Naive B cell (primary cell): ENCODE results near the gene AP2S1. TPM values are rescaled to one million over a fixed set of nuclear protein-coding genes. Genes with fewer than 3 reads are reported as not detected.
A peak's percentile ranks its signal among the peaks of the same experiment; 100 is the strongest.
"Not testable (repeated sequence)": the region's sequence is repeated elsewhere in the genome, so short reads cannot be mapped to it uniquely, and the experiment has no call there.

Experiments
- ATAC-seq, 2 donors: fragments of 150-1000 bp; cut with Tn5 transposase; 2 replicates each; pipeline ENCODE4 v1.10.0; 2021; ENCODE audit warnings: low read depth in 2 of 2, mild to moderate bottlenecking in 2 of 2, moderate library complexity in 2 of 2
- DNase-seq: peaks from one replicate; pipeline ENCODE4 v3.0.0; 2022
- H3K27ac Mint-ChIP-seq, 6 donors: one replicate each; pipeline ENCODE4 v1.8.0; 2020 to 2022; ENCODE audit warnings: mild to moderate bottlenecking in 6 of 6, mixed read lengths in 6 of 6, moderate library complexity in 5 of 6, inconsistent platforms in 2 of 6
- H3K27me3 Mint-ChIP-seq, 3 donors: one replicate each; pipeline ENCODE4 v1.8.0; 2021 to 2022; ENCODE audit warnings: mixed read lengths in 3 of 3, mild to moderate bottlenecking in 1 of 3
- H3K36me3 Mint-ChIP-seq, 2 donors: one replicate each; pipeline ENCODE4 v1.8.0; 2020 to 2022; ENCODE audit warnings: mixed read lengths in 2 of 2, inconsistent platforms in 1 of 2, mild to moderate bottlenecking in 1 of 2
- H3K4me1 Mint-ChIP-seq, 3 donors: one replicate each; pipeline ENCODE4 v1.8.0; 2020 to 2022; ENCODE audit warnings: mixed read lengths in 3 of 3, inconsistent platforms in 1 of 3, mild to moderate bottlenecking in 1 of 3, moderate library complexity in 1 of 3
- H3K4me3 Mint-ChIP-seq, 8 donors: one replicate each; pipeline ENCODE4 v1.8.0; 2020 to 2022; ENCODE audit warnings: mild to moderate bottlenecking in 8 of 8, mixed read lengths in 8 of 8, moderate library complexity in 8 of 8, inconsistent platforms in 2 of 8
- H3K9me3 Mint-ChIP-seq, 7 donors: one replicate each; pipeline ENCODE4 v1.8.0; 2020 to 2022; ENCODE audit warnings: mixed read lengths in 7 of 7, mild to moderate bottlenecking in 5 of 7, inconsistent platforms in 2 of 7, moderate library complexity in 1 of 7
- polyA plus RNA-seq, 6 donors: library from polyadenylated mRNA; unstranded; fragments of 300-500 nt; fragmentation: Illumina TruSeq; gene quantifications; one replicate each; pipeline ENCODE4 v1.2.3, GENCODE V29; 2021; ENCODE audit warnings: low read depth in 6 of 6

AP2S1 gene
- polyA plus RNA-seq, 6 donors from 2014 or later, result 54.8 to 67.6 (median 56.7) TPM

DNA sequence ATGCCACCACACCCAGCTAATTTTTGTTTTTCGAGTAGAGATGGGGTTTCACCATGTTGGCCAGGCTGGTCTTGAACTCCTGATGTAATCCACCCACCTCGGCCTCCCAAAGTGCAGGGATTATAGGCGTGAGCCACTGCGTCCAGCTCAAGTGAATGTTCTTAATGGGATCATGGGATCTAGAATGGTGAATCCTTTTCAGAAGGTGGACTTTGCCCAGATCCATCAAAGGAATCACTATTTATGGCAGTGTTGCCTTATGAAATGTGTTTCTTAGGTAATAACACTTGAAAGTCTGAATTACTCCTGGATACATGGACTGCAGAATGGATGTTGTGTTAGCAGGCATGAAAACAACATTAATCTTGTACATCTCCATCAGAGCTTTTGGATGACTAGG, 30.4 kb upstream of the AP2S1 start:
- Mint-ChIP-seq H3K27ac (no peak overlapping the region), H3K9me3 (no peaks in the 10 kb centered on the region), H3K27me3 (no peaks in the 10 kb centered on the region), H3K4me1 (peaks cover 3 to 14% (median 10%) of the 10 kb centered on the region in 3 donors), H3K4me3 (no peak overlapping the region), H3K36me3 (no peaks in the 10 kb centered on the region)
- ATAC-seq, result no peak
- DNase-seq, result no peak

DNA sequence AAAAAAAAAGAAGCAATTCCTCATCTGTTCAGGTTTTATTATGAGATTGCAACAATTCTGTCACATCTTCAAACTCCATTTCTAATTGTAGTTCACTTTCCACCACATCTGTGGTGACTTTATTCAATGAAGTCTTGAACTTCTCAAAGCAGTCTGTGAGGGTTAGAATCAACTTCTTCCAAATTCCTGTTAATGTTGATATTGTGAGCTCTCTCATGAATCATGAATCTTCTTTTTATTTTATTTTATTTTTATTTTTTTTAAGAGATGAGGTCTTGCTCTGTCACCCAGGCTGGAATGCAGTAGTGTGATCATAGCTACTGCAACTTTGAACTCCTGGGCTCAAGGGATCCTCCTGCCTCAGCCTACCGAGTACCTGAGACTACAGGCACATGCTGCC, 29.8 kb upstream of the AP2S1 start:
- Mint-ChIP-seq H3K9me3 (no peaks in the 10 kb centered on the region), H3K4me1 (peaks cover 3 to 10% (median 8%) of the 10 kb centered on the region in 3 donors), H3K27me3 (no peaks in the 10 kb centered on the region)

DNA sequence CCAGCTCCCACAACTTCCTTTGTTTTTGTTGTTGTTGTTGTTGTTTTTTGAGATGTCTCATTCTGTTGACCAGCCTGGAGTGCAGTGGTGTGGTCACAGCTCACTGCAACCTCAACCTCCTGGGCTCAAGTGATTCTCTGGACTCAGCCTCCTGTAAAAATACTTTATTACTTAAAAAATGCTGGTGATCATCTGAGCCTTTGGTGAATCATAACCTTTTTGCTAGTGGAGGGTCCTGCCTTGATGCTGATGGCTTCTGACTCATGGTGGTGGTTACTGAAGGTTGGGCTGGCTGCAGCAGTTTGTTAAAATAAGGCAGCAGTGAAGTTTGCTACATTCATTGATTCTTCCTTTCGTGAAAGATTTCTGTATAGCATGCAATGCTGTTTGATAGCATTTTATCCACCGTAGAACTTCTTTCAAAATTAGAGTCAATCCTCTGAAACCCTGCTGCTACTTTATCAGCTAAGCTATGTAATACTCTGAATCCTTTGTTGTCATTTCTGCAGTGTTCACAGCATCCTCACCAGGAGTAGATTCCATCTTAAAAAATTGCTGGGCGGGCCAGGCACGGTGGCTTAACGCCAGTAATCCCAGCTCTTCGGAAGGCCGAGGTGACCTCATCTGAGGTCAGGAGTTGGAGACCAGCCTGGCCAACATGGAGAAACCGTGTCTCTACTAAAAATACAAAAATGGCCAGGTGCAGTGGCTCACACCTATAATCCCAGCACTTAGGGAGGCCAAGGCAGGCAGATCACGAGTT, 28.1 kb upstream of the AP2S1 start:
- Mint-ChIP-seq H3K4me3 (no peak overlapping the region), H3K27me3 (no peaks in the 10 kb centered on the region), H3K36me3 (no peaks in the 10 kb centered on the region), H3K4me1 (peaks cover 3 to 5% (median 5%) of the 10 kb centered on the region in 3 donors), H3K27ac (peak overlapping the region in 1 of 6 donors; percentile 49), H3K9me3 (no peaks in the 10 kb centered on the region)
- DNase-seq (no peak), ATAC-seq (no peak)

More for the DNA sequence above, 29.8 kb upstream of the AP2S1 start:
- H3K36me3 Mint-ChIP-seq, result no peaks in the 10 kb centered on the region
- no peak for DNase-seq
- ATAC-seq, result no peak
- H3K4me3 Mint-ChIP-seq, result no peak overlapping the region
- no peak overlapping the region for H3K27ac Mint-ChIP-seq

DNA sequence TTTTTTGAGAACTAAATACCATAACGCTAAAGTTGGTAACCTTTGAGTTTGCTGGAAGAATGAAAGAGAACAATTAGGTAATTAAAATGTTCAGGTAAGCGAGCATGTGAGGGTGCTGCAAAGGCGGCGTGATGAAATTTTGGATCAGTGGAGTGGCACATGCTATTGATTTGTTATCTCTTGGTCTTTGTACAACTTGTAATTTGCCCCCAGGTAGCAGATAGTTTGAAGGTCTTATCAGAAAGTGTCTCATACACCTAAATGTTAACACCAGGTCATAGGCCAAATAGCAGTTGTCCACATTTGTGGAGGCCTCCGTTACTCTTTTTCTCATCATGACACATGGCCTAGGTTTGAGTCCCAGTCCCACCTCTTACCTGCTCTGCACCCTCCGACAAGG, 25.0 kb upstream of the AP2S1 start:
- no peak overlapping the region for H3K4me3 Mint-ChIP-seq
- ATAC-seq, result no peak

DNA sequence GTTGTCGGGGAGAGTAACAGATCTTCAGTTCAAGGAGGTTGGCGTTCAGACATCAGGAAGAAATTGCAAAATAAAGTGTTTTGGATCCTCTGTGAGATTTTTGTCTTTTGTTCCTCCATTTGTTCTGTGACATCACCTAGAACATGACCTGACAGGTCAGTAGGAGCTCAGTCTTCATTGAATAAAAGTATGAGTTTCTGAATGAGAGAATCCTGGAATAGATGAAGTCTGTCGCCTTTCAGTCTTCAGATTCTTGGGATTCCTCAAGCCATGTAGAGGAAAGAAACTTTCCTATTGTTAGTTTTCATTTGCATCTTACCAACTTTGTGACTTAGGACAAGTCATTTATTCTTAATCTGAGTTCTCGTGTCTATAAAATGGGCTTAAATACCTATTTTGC, 24.6 kb upstream of the AP2S1 start:
- Mint-ChIP-seq H3K36me3 (no peaks in the 10 kb centered on the region), H3K27ac (peak overlapping the region in 1 of 6 donors; percentile 49), H3K27me3 (no peaks in the 10 kb centered on the region), H3K9me3 (no peaks in the 10 kb centered on the region), H3K4me3 (no peak overlapping the region), H3K4me1 (peaks cover 0 to 5% (median 3%) of the 10 kb centered on the region in 3 donors)
- ATAC-seq (no peak), DNase-seq (no peak)

More for the DNA sequence above, 25.0 kb upstream of the AP2S1 start:
- no peaks in the 10 kb centered on the region for H3K36me3 Mint-ChIP-seq
- H3K9me3 Mint-ChIP-seq, result no peaks in the 10 kb centered on the region
- H3K4me1 Mint-ChIP-seq, result peaks cover 0 to 5% (median 3%) of the 10 kb centered on the region in 3 donors
- no peaks in the 10 kb centered on the region for H3K27me3 Mint-ChIP-seq
- H3K27ac Mint-ChIP-seq, result no peak overlapping the region
- DNase-seq, result no peak

DNA sequence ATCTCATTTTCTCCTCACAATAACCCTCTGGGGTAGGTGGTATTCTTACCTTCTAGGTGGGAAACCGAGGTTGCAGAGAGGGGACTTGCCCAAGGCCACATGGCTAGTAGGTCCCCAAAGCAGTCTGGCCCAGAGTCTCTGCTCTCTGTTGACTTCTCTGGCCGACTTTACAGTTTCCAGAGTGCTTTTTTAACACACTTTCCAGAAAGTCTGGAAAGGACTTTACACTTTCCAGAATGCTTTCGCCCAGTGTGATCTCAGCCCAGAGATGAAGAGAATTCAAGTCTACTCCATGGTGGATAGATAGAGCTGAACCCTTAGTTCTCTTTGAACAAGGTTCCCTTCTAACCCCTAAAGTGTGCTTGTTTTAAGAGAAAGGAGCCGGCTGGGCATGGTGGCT, 22.3 kb upstream of the AP2S1 start:
- H3K27ac Mint-ChIP-seq, result peak overlapping the region in 1 of 6 donors; percentile 60
- peak overlapping the region in 1 of 8 donors; percentile 9 for H3K4me3 Mint-ChIP-seq
- peaks cover 6 to 18% (median 7%) of the 10 kb centered on the region in 3 donors for H3K4me1 Mint-ChIP-seq
- ATAC-seq (no peak), DNase-seq (no peak)
- no peaks in the 10 kb centered on the region for H3K9me3 Mint-ChIP-seq
- no peaks in the 10 kb centered on the region for H3K36me3 Mint-ChIP-seq
- no peaks in the 10 kb centered on the region for H3K27me3 Mint-ChIP-seq

DNA sequence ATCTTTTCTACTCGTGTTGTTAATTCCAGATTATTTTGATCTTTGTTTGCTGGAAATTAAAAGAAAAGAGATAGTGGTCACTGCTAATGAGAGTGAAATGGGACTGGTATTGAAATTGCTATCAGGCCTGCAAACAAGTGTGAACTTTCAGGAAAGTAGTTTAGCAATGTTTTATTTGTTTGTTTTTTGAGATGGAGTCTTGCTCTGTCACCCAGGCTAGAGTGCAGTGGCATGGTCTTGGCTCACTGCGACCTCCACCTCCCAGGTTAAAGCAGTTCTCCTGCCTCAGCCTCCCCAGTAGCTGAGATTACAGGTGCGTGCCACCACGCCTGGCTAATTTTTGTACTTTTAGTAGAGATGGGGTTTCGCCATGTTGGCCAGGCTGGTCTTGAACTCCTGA, 20.5 kb upstream of the AP2S1 start:
- Mint-ChIP-seq H3K27ac (peak overlapping the region in 1 of 6 donors; percentile 22), H3K4me1 (peaks cover 20 to 27% (median 22%) of the 10 kb centered on the region in 3 donors)
- H3K4me3 Mint-ChIP-seq, DNase-seq, H3K27me3 Mint-ChIP-seq, ATAC-seq, H3K9me3 Mint-ChIP-seq, H3K36me3 Mint-ChIP-seq: not testable (repeated sequence)

DNA sequence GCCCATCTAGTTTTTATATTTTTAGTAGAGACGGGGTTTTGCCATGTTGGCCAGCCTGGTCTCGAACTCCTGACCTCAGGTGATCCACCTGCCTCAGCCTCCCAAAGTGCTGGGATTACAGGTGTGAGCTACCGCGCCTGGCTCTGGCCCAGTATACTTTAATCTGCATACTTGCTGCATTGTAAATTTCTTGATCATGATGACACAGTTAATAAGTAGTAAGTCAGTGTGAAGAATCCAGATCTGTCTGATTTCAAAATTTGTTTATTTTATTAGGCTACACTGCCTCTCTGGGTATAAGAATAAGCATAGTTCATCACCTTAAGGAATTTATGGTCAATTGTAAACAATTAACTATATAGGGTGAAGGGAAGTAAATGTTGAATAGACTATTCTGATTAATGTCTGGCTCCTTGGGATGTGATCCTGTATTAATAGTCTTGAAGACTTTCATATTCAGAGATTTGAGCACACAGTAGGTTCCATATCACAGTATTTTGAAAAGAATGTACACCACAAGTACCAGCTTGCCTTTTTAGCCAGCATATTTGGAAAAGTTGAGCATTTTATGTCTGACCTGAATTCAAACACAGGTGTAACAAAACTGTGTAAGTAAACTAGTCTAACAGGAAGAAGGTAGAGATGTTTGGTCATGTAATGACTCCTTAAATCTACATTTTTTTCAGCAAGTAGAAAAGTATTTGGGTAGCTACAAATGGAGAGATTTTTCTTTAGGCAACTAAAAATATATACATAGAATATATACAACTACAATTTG, 17.6 kb upstream of the AP2S1 start:
- Mint-ChIP-seq H3K4me1 (peaks cover 33 to 37% (median 34%) of the 10 kb centered on the region in 3 donors), H3K4me3 (no peak overlapping the region), H3K9me3 (no peaks in the 10 kb centered on the region), H3K27ac (peak overlapping the region in 2 of 6 donors; percentile 3 to 38), H3K36me3 (no peaks in the 10 kb centered on the region), H3K27me3 (no peaks in the 10 kb centered on the region)
- ATAC-seq, result no peak
- no peak for DNase-seq

DNA sequence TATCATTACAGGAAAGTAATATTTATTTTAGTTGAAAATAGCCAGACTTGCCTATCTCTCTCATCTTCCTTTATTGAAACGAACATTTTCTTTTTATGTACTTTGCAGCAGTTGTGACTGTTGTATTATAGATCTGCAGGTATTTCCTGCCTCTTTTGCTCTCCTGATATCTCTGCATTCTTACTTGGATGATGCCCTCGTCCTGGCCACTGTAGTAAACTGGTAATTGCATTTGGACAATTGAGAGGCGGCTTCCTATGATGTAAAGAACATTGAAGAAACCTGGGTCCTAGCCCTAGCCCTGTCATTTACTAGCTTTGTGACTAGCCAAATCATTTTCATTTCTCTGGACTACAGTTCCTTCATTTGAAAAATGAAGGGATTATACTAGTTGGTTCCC, 16.5 kb upstream of the AP2S1 start:
- Mint-ChIP-seq H3K27ac (no peak overlapping the region), H3K36me3 (no peaks in the 10 kb centered on the region), H3K4me3 (peak overlapping the region in 1 of 8 donors; percentile 53), H3K27me3 (no peaks in the 10 kb centered on the region), H3K9me3 (no peaks in the 10 kb centered on the region), H3K4me1 (peaks cover 31 to 37% (median 33%) of the 10 kb centered on the region in 3 donors)
- DNase-seq (no peak), ATAC-seq (no peak)

DNA sequence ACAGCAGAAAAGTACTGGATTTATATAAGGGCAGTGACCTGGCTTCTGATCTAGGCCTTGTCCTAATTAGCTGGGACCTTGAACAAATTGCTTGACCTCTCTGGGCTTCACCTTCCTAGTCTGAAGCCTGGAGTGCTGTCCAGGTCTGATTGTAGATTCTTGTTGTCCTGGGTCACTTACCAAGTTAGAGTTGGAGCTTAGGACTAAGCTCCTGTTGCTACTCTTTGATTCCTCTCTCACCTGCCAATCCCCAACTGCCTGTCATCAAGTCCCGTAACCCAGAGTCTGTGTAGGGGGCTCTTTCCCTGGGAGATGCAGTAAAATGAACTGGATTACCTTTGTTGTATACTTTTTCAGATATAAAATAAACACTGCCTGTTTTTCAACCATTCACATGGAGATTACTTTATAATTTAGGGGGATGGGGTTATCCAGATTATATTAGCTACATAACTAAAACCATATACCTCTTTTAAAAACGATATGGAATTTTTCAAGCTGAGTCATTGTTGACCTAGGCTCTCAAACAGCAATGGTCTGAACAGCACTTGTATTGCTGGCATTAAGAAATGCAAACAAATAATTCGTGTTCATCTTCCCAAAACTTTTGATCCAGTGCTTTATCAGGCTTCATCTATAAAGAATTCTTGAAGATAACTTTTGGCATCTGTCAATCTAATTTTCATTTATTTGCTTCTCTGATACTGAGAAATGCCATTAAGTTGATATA, 15.9 kb upstream of the AP2S1 start:
- H3K4me3 Mint-ChIP-seq, result no peak overlapping the region
- H3K4me1 Mint-ChIP-seq, result peaks cover 28 to 37% (median 33%) of the 10 kb centered on the region in 3 donors
- no peak for DNase-seq

DNA sequence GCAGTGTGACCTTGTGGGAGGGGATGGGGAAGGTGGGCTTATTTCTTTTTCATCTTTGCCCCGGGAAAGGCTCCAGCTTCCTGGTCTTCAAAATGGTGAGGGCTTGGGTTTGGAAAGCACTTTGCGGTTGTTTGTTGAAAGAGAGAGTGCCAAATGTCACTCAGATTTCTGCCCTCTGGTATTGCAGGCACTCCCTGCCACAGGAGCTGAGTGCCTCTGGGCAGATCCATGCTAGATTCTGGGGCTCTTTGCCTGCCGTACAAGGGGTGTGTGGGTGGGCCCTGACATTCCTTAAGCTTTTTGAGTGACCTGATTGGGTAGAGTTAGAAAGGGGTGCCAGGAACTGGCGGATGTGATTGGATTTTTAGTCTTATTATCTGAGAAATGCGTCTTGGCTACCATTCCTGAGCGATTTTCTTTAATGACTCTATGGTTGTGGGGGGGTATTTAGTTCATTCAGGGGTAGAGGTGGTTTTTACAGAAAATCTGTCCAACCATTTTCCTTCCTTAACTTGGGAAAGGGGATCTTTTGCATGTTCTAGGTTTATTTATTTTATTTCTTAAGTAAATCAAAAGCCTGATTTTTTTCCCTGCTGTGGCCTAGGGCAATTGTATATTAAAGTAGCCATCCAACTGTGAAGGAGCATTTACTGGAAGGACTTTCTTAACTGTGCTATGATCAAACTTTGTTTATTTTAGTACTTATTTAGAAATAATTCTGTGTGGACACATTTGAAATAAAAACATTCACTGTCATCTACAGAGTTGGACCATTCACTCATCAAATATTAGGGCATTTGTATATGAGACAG, 13.4 kb upstream of the AP2S1 start:
- Mint-ChIP-seq H3K36me3 (no peaks in the 10 kb centered on the region), H3K4me1 (peaks cover 29 to 43% (median 43%) of the 10 kb centered on the region in 3 donors), H3K27me3 (no peaks in the 10 kb centered on the region), H3K27ac (no peak overlapping the region), H3K9me3 (peaks cover 0 to 5% (median 1%) of the 10 kb centered on the region in 7 donors), H3K4me3 (no peak overlapping the region)
- DNase-seq (no peak), ATAC-seq (no peak)

More for the DNA sequence above, 15.9 kb upstream of the AP2S1 start:
- Mint-ChIP-seq H3K27me3 (no peaks in the 10 kb centered on the region), H3K27ac (peak overlapping the region in 4 of 6 donors; percentile 8 to 57 (median 18)), H3K36me3 (no peaks in the 10 kb centered on the region), H3K9me3 (no peaks in the 10 kb centered on the region)
- ATAC-seq, result no peak

DNA sequence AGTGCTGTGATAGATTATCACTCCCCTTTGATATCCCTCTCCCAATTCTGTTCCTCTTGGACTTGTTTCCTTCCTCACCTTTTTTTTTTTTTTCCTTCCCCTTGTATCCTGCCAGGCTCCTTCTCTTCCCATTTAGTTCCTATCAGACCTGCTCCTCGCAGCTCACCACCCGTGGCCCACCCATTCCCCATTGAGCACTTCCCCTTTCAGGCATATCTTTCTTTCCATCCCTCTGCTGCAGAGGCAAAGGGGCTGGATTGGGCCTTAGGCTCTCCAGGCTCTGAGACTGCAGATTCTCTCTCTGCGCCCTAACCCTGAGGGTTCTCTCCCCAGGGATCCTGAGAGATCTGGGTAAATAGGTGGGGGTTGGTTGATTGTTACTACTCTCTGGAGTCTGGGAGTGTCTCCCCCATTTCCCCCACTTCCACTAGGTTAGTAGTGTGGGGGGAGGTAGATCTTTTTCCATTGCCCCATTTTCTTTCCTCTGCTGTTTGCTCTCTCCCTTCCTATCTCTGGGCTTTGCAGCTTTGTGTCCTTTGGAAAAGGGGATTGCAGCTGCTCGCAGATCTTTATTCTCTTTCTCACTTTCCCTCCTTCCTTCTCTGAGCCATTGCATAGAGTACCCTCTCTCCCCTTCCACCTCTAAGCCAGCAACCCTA, 12.5 kb upstream of the AP2S1 start:
- no peak overlapping the region for H3K27ac Mint-ChIP-seq
- H3K36me3 Mint-ChIP-seq, result no peaks in the 10 kb centered on the region
- DNase-seq (no peak), ATAC-seq (no peak)
- H3K4me1 Mint-ChIP-seq, result peaks cover 23 to 42% (median 39%) of the 10 kb centered on the region in 3 donors
- no peak overlapping the region for H3K4me3 Mint-ChIP-seq
- peaks cover 0 to 5% (median 1%) of the 10 kb centered on the region in 7 donors for H3K9me3 Mint-ChIP-seq
- H3K27me3 Mint-ChIP-seq, result no peaks in the 10 kb centered on the region
